ENCODE results near the gene HEPN1.

Gene HEPN1

DNA sequence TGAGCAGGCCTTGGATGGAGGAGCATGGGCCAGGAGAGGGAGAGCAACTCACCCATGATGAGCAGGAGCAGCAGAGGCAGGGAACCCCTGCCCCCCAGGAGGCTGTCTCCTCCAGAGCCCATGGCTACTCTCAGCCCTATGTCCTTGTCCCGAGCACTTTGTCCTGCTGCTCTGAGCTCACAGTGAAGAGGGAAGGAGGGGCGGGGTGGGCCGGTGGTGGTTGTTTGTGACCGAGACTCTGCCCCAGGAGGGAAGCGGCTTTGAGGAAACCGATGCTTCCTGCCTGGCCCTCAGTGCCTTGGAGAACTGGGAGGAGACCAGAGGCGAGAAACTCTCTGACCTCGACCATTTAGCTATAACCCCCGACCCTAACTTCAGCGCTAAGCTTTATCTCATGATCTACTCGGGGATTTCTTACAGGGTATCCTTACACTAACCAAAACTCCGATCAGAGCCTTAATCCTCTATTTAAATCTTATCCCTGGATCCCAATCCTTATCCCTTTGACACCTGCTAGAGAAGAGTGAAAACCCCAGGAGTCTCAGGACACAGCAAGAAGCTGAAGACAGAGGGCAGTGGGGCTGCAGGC is 21.3 kb upstream of the HEPN1 start, which contains the start of gene ROBO4:
TSS of gene ROBO4 (minus strand) at position 192 of the 589 bp plus-strand sequence. CDS start at position 122, 70 bp downstream.
- Mint-ChIP-seq H3K4me1 (no peaks in the 10 kb centered on the region), H3K27ac (ENCODE audit: low read depth) (no peak within 1 kb of the TSS), H3K4me3 (no peak within 1 kb of the TSS), H3K36me3 (ENCODE audit: insufficient read depth) (no peaks in the 10 kb centered on the region), H3K9me3 (no peaks in the 10 kb centered on the region), H3K27me3 (peaks cover 26% of the 10 kb centered on the region)
- DNase-seq (ENCODE audit: low spot score in 2 of 2) = no peak
- ATAC-seq (replicated peaks; ENCODE audit: extremely low read depth, poor library complexity, severe bottlenecking) = no peak

DNA sequence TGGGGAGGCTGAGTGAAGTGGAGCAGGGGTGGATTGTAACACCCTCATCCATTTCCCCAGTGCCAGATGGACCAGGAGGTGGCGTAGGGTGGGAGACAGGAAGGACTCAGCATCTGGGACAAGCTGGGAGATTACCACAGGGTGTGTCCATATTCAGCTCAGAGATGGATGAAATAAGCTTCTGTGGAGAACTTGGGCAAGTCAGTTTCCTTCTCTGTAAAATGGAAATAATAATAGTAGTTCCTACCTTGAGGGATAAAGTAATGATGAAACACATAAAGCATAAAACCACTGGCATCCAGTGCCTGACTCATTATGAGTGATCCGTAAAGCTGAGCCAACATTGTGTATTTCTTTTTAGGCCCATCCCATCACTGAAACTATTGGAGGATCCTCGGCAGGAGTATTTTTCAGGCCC is 20.8 kb upstream of the HEPN1 start:
- ATAC-seq (replicated peaks; ENCODE audit: extremely low read depth, poor library complexity, severe bottlenecking) = no peak

GRCh38 chr11:124898711-124899110 is 20.3 kb upstream of the HEPN1 start:
- Mint-ChIP-seq H3K36me3 (ENCODE audit: insufficient read depth) (no peaks in the 10 kb centered on the region), H3K4me1 (no peaks in the 10 kb centered on the region), H3K9me3 (no peaks in the 10 kb centered on the region), H3K4me3 (no peak overlapping the region), H3K27ac (ENCODE audit: low read depth) (no peak overlapping the region), H3K27me3 (peaks cover 18% of the 10 kb centered on the region)
- no peak for ATAC-seq (replicated peaks; ENCODE audit: extremely low read depth, poor library complexity, severe bottlenecking)
- no peak for DNase-seq (ENCODE audit: low spot score in 2 of 2)

More for the DNA sequence above, 20.8 kb upstream of the HEPN1 start:
- Mint-ChIP-seq H3K36me3 (ENCODE audit: insufficient read depth) (no peaks in the 10 kb centered on the region), H3K27ac (ENCODE audit: low read depth) (no peak overlapping the region), H3K4me1 (no peaks in the 10 kb centered on the region), H3K27me3 (peaks cover 21% of the 10 kb centered on the region), H3K9me3 (no peaks in the 10 kb centered on the region), H3K4me3 (no peak overlapping the region)
- DNase-seq (ENCODE audit: low spot score in 2 of 2) = no peak

GRCh38 chr11:124899383-124900145 is 19.5 kb upstream of the HEPN1 start:
- H3K27me3 Mint-ChIP-seq = peaks cover 22% of the 10 kb centered on the region
- H3K4me3 Mint-ChIP-seq = no peak overlapping the region
- H3K36me3 Mint-ChIP-seq (ENCODE audit: insufficient read depth) = no peaks in the 10 kb centered on the region
- DNase-seq (ENCODE audit: low spot score in 2 of 2) (no peak), ATAC-seq (replicated peaks; ENCODE audit: extremely low read depth, poor library complexity, severe bottlenecking) (no peak)
- H3K27ac Mint-ChIP-seq (ENCODE audit: low read depth) = no peak overlapping the region
- H3K4me1 Mint-ChIP-seq = no peaks in the 10 kb centered on the region
- H3K9me3 Mint-ChIP-seq = no peaks in the 10 kb centered on the region

DNA sequence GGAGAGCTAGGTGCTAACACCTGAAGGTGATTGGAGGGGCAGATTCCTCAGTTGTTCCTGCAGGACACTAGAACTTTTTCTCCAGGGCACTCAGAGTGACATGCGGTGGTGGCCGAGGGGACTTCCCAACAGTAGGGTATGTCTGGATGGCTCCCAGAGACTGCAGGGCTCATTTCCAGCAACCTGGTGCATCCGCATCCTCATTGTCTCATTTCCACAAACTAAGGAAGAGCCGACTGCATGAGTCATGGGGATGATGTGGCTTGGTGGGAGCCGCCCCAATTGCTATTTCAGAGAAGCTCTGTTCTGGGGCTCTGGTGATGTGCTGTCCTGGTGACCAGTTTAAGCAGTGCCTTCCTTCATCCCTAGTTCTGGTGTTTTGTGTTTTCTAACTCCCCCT is 18.6 kb upstream of the HEPN1 start:
- no peak for DNase-seq (ENCODE audit: low spot score in 2 of 2)
- Mint-ChIP-seq H3K9me3 (no peaks in the 10 kb centered on the region), H3K4me1 (no peaks in the 10 kb centered on the region), H3K36me3 (ENCODE audit: insufficient read depth) (no peaks in the 10 kb centered on the region), H3K27me3 (peaks cover 31% of the 10 kb centered on the region), H3K4me3 (no peak overlapping the region), H3K27ac (ENCODE audit: low read depth) (no peak overlapping the region)
- ATAC-seq (replicated peaks; ENCODE audit: extremely low read depth, poor library complexity, severe bottlenecking) = no peak

GRCh38 chr11:124902616-124903015 is 16.4 kb upstream of the HEPN1 start:
- no peak for ATAC-seq (replicated peaks; ENCODE audit: extremely low read depth, poor library complexity, severe bottlenecking)
- DNase-seq (ENCODE audit: low spot score in 2 of 2) = no peak
- peaks cover 53% of the 10 kb centered on the region for H3K27me3 Mint-ChIP-seq
- H3K4me3 Mint-ChIP-seq = no peak overlapping the region
- no peaks in the 10 kb centered on the region for H3K36me3 Mint-ChIP-seq (ENCODE audit: insufficient read depth)
- no peak overlapping the region for H3K27ac Mint-ChIP-seq (ENCODE audit: low read depth)
- H3K9me3 Mint-ChIP-seq = no peaks in the 10 kb centered on the region
- H3K4me1 Mint-ChIP-seq = no peaks in the 10 kb centered on the region

DNA sequence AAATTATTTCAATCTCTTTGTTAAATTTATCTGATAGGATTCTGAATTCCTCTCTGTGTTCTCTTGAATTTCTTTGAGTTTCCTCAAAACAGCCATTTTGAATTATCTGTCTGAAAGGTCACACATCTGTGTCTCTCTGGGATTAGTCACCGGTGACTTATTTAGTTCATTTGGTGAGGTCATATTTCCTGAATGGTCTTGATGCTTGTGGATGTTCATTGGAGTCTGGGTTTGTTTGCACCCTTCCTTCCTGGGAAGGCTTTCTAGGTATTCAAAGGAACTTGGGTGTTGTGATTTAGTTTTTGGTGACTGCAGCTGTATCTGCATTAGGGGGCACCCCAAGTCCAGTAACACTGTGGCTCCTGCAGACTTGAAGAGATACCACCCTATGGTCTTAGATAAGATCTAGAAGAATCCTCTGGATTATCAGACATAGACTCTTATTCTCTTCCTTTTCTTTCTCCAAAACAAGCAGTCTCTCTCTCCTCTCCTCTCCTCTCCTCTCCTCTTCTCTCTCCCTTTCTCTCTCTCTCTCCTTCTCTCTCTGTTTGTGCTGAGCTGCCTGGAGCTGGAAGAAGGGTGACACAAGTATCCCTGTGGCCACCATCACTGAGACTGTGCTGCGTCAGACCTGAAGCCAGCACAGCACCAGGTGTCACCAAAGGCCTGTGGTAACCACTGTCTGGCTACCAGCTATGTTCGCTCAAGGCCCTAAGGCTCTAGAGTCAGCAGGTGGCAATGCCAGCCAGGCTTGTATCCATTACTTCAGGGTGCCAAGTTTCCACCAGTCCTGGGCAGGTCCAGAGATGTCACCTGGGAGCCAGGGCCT is 3.3 kb upstream of the HEPN1 start:
- Mint-ChIP-seq H3K27ac (ENCODE audit: low read depth) (no peak overlapping the region), H3K36me3 (ENCODE audit: insufficient read depth) (no peaks in the 10 kb centered on the region), H3K27me3 (peaks cover 12% of the 10 kb centered on the region), H3K9me3 (no peaks in the 10 kb centered on the region), H3K4me1 (no peaks in the 10 kb centered on the region), H3K4me3 (no peak overlapping the region)
- DNase-seq (ENCODE audit: low spot score in 2 of 2) (no peak), ATAC-seq (replicated peaks; ENCODE audit: extremely low read depth, poor library complexity, severe bottlenecking) (no peak)

- DNase-seq (ENCODE audit: low spot score in 2 of 2) (no peak), ATAC-seq (replicated peaks; ENCODE audit: extremely low read depth, poor library complexity, severe bottlenecking) (no peak)
- Mint-ChIP-seq H3K27ac (ENCODE audit: low read depth) (no peak overlapping the region), H3K9me3 (no peaks in the 10 kb centered on the region), H3K4me3 (no peak overlapping the region), H3K36me3 (ENCODE audit: insufficient read depth) (no peaks in the 10 kb centered on the region), H3K27me3 (peaks cover 11% of the 10 kb centered on the region), H3K4me1 (no peaks in the 10 kb centered on the region)
These were observed 2.7 kb upstream of the HEPN1 start for GRCh38 chr11:124916370-124916710.

DNA sequence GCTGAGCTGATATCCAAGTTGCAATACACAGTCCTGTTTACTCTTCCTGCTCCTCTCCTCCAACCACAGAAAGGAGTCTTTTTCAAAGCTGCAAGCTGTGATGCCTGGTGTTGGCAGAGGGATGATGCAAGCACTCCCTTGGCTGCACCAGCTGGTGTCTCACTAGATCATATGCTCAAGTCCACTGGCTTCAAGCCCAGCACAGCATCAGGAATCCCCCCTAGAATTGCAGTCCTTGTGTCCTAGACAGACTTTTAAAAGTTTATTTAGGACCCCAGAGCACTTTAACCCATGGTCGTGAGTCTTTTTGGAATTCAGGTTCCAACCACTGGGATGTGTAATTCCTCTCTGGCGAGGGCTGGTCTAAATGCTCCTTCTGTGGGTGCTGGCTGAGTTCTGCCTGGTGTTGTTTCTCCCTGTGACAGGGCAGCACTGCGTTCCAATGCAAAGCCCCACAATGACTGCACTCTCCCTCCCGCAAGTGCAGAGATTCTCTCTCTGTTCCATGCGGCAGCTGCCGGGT is 1.9 kb upstream of the HEPN1 start:
- ATAC-seq (replicated peaks; ENCODE audit: extremely low read depth, poor library complexity, severe bottlenecking) (no peak), DNase-seq (ENCODE audit: low spot score in 2 of 2) (no peak)
- Mint-ChIP-seq H3K27ac (ENCODE audit: low read depth) (no peak overlapping the region), H3K36me3 (ENCODE audit: insufficient read depth) (no peaks in the 10 kb centered on the region), H3K27me3 (peaks cover 3% of the 10 kb centered on the region), H3K4me1 (no peaks in the 10 kb centered on the region), H3K4me3 (no peak overlapping the region), H3K9me3 (no peaks in the 10 kb centered on the region)

- no peaks in the 10 kb centered on the region for H3K9me3 Mint-ChIP-seq
- H3K27ac Mint-ChIP-seq (ENCODE audit: low read depth) = no peak overlapping the region
- H3K4me3 Mint-ChIP-seq = no peak overlapping the region
- peaks cover 3% of the 10 kb centered on the region for H3K36me3 Mint-ChIP-seq (ENCODE audit: insufficient read depth)
- ATAC-seq (replicated peaks; ENCODE audit: extremely low read depth, poor library complexity, severe bottlenecking) (no peak), DNase-seq (ENCODE audit: low spot score in 2 of 2) (no peak)
- no peaks in the 10 kb centered on the region for H3K27me3 Mint-ChIP-seq
- H3K4me1 Mint-ChIP-seq = peaks cover 10% of the 10 kb centered on the region
These were observed 848 bp downstream of the HEPN1 start for GRCh38 chr11:124919898-124920297.

DNA sequence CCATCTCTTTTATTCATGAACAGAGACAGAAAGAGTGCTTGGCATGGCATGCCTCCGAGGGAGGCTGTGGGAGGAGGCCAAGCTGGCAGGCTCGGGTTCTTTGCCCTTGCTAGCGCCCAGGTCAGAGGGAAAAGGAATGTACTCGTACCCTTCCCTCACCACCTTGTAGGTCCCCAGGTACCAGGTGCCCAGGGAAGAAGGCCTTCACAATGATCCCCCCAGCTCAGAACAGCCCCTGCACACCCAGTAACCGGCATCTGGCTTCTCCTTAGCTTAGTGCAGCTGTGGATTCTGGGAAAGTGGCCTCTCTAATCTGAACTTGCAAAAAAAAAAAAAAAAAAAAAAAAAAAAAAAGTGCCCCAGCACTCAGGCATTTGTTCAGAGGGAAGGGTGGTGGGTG is 1.3 kb downstream of the HEPN1 start:
- DNase-seq (ENCODE audit: low spot score in 2 of 2) (no peak), ATAC-seq (replicated peaks; ENCODE audit: extremely low read depth, poor library complexity, severe bottlenecking) (no peak)
- no peaks in the 10 kb centered on the region for H3K27me3 Mint-ChIP-seq
- peaks cover 10% of the 10 kb centered on the region for H3K4me1 Mint-ChIP-seq
- H3K27ac Mint-ChIP-seq (ENCODE audit: low read depth) = no peak overlapping the region
- peak overlapping the region; percentile 58 for H3K4me3 Mint-ChIP-seq
- no peaks in the 10 kb centered on the region for H3K9me3 Mint-ChIP-seq
- peaks cover 3% of the 10 kb centered on the region for H3K36me3 Mint-ChIP-seq (ENCODE audit: insufficient read depth)

DNA sequence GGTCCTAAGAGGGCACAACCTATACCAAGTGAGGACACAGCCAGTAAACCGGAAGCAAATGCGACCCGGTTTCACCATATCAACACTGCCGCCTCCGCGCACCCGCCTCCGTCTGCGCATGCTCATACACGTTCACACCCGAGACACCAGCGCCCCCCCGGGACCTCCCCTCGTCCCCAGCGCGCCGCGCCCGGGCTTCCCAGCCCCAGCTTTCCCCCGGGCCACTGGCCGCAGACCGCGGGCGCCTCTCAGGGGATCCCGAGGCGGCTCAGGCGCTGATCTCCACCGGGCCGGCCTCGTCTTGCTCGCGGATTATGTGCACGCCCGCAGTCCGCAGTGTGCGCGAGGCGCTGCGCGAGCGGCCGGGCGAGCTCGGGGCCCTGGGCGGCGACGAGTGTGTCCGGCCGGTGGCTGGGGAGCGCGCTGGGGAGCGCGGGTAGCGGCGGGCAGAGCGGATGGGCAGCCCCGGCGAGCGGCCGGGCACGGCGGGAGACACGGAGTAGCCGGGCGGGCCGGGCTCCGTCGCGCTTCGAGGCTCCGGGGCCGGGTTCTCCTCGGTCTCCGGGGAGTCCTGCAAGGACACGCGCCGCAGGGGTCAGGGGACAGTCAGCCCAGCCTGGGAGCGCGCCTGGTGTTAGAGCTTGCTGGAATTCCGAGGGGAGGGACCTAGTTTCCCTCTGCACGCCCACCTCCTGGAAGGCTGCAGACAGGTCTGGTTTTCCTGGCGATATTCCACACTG is 2.0 kb downstream of the HEPN1 start:
- peaks cover 3% of the 10 kb centered on the region for H3K36me3 Mint-ChIP-seq (ENCODE audit: insufficient read depth)
- ATAC-seq (replicated peaks; ENCODE audit: extremely low read depth, poor library complexity, severe bottlenecking) (peak; percentile 83), DNase-seq (ENCODE audit: low spot score in 2 of 2) (peak; percentile 50 to 64)
- H3K4me3 Mint-ChIP-seq = peak overlapping the region; percentile 58
- no peaks in the 10 kb centered on the region for H3K27me3 Mint-ChIP-seq
- H3K4me1 Mint-ChIP-seq = peaks cover 10% of the 10 kb centered on the region
- no peaks in the 10 kb centered on the region for H3K9me3 Mint-ChIP-seq
- no peak overlapping the region for H3K27ac Mint-ChIP-seq (ENCODE audit: low read depth)
